Stimulated activated naive CD8-positive, alpha-beta T cell treated with anti-CD3 and anti-CD28 coated beads, Interleukin-15, Interleukin-2, amounts not matched to agents 100 ng/mL and 50 ng/mL, for 24 hours (primary cell): ENCODE data around the gene ITPRIP.
A peak's percentile ranks its signal among the peaks of the same experiment; 100 is the strongest.

Source experiments
- H3K27ac Mint-ChIP-seq: one replicate; pipeline ENCODE4 v1.8.0; 2021; ENCODE audit warnings: mild to moderate bottlenecking, mixed read lengths
- H3K27me3 Mint-ChIP-seq: one replicate; pipeline ENCODE4 v1.8.0; 2021; ENCODE audit warnings: mixed read lengths
- H3K36me3 Mint-ChIP-seq: one replicate; pipeline ENCODE4 v1.8.0; 2021; ENCODE audit warnings: low read depth, mixed read lengths
- H3K4me1 Mint-ChIP-seq: one replicate; pipeline ENCODE4 v1.8.0; 2021; ENCODE audit warnings: low read depth, mixed read lengths
- H3K4me3 Mint-ChIP-seq: one replicate; pipeline ENCODE4 v1.8.0; 2021; ENCODE audit warnings: mild to moderate bottlenecking, mixed read lengths
- H3K9me3 Mint-ChIP-seq: one replicate; pipeline ENCODE4 v1.8.0; 2021; ENCODE audit warnings: mixed read lengths

ITPRIP gene

DNA sequence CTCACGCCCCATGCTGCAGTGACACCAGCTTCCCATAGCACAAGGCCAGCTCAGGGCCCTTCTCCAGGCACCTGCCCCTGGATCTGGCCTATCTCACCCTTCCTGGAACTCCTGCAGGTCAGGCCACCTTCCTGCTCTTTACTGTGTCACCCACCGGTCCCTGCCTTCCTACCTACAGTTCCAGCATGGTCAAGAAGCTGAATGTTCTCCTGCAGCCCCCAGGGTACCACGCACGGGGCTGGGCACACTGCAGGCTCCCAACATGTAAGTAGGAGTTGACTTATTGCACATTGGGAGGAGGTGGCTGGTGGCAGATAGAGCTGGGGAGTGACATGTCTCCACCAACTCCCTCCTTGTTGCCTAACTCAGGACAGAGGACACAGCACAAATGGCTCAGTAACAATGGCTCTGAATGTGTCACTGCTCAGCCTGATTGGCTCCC lies 14.5 kb downstream of the ITPRIP start:
- Mint-ChIP-seq H3K27ac (peak overlapping the region; percentile 86), H3K9me3 (no peaks in the 10 kb centered on the region), H3K4me1 (peaks cover 99% of the 10 kb centered on the region), H3K36me3 (peaks cover 21% of the 10 kb centered on the region), H3K4me3 (peak overlapping the region; percentile 43), H3K27me3 (no peaks in the 10 kb centered on the region)

DNA sequence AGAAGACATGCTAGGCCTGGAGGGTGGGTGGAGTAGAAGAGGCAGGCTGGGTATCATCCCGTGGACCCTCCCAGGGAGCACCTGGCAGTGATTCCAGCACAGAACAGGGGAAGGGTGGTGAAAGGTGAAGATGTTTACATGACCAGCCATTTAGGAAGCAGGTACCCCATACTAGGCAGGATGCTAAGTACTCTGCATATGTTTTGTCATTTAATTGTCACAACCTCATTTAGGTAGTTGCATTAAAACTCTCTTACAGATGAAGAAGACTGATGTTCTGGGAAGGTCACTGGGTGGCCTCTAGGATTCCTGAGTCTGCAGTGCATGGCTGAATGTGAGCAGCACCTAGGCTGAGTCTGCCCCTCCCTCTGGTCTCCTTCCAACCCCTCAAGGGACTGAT lies 15.2 kb downstream of the ITPRIP start:
- peak overlapping the region; percentile 77 for H3K27ac Mint-ChIP-seq
- H3K4me3 Mint-ChIP-seq, result peak overlapping the region; percentile 41
- peaks cover 26% of the 10 kb centered on the region for H3K36me3 Mint-ChIP-seq
- H3K27me3 Mint-ChIP-seq, result no peaks in the 10 kb centered on the region
- H3K4me1 Mint-ChIP-seq, result peaks cover 99% of the 10 kb centered on the region
- H3K9me3 Mint-ChIP-seq, result no peaks in the 10 kb centered on the region

DNA sequence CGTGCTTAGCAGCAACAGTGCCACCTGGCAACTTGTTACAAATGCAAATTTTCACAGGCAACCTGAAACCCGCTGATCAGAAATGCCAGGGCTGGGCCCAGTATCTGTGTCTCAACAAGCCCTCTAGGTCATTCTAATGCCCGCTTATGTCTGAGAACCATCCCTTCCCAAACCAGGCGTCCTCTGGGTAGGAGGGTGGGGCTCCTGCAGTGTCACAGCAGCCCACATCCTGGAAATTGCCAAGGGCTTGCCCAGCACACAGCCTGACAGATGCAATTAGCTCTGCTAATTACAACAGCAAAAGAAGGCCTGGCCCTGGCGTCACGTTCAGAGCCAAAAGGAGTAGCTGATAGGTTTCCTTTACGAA lies 15.9 kb downstream of the ITPRIP start:
- H3K27me3 Mint-ChIP-seq, result no peaks in the 10 kb centered on the region
- H3K4me1 Mint-ChIP-seq, result peaks cover 99% of the 10 kb centered on the region
- H3K36me3 Mint-ChIP-seq, result peaks cover 25% of the 10 kb centered on the region
- peak overlapping the region; percentile 77 for H3K27ac Mint-ChIP-seq
- H3K4me3 Mint-ChIP-seq, result peak overlapping the region; percentile 41
- H3K9me3 Mint-ChIP-seq, result no peaks in the 10 kb centered on the region

DNA sequence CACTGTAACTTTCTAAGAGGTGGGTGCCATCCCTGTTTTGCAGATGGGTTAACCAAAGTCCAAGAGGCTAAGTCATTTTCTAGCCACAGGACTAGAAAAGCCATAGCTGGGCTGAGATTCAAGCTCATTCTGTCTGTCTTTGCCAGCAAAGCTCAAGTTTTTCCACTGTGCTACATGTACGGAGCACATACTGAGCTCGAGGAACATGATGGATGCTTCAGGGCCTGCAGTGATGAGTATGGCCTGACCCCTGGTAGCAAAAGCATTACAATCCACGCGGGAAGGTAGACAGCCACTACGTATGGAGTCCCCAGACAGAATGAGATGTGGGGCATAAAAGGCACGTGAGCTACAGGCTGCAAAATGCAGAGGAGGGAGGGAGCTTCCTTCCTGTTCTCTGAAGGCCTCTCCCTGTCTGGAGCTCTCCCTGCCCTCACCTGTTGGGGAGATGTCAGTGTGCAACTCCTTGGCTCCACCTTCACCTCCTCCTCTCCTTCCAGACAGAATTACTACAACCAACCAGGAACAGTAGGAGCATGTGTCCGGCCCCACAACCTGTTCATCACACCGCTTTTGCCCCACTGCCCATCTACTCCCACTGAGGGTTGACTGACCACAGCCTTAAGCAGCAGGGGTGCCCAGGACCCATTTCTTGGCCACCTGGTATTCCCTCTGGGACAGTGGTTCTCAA lies 16.4 kb downstream of the ITPRIP start:
- peak overlapping the region; percentile 41 for H3K4me3 Mint-ChIP-seq
- peaks cover 97% of the 10 kb centered on the region for H3K4me1 Mint-ChIP-seq
- peaks cover 22% of the 10 kb centered on the region for H3K36me3 Mint-ChIP-seq
- H3K9me3 Mint-ChIP-seq, result no peaks in the 10 kb centered on the region
- H3K27ac Mint-ChIP-seq, result peak overlapping the region; percentile 77
- no peaks in the 10 kb centered on the region for H3K27me3 Mint-ChIP-seq

DNA sequence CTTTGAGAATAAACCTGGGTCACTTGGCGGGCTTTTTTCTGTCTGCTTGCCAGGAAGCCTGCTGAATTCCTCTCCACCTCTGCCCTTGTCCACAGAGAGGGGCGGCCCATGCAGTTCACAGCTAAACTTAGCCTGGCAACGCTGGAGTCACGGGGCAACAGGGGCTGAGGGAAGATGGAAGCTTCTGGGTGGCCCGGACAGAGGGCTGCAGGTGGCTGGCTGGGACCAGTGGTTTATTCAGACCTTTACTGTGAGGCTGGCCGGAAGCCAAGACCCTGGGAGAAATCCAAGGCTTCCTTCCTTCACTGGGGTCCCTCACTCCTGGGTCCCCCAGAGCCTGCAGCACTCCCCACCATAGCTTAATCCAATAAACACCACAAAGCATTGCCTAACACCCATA lies 17.0 kb downstream of the ITPRIP start:
- no peaks in the 10 kb centered on the region for H3K9me3 Mint-ChIP-seq
- H3K36me3 Mint-ChIP-seq, result peaks cover 23% of the 10 kb centered on the region
- H3K4me3 Mint-ChIP-seq, result no peak overlapping the region

DNA sequence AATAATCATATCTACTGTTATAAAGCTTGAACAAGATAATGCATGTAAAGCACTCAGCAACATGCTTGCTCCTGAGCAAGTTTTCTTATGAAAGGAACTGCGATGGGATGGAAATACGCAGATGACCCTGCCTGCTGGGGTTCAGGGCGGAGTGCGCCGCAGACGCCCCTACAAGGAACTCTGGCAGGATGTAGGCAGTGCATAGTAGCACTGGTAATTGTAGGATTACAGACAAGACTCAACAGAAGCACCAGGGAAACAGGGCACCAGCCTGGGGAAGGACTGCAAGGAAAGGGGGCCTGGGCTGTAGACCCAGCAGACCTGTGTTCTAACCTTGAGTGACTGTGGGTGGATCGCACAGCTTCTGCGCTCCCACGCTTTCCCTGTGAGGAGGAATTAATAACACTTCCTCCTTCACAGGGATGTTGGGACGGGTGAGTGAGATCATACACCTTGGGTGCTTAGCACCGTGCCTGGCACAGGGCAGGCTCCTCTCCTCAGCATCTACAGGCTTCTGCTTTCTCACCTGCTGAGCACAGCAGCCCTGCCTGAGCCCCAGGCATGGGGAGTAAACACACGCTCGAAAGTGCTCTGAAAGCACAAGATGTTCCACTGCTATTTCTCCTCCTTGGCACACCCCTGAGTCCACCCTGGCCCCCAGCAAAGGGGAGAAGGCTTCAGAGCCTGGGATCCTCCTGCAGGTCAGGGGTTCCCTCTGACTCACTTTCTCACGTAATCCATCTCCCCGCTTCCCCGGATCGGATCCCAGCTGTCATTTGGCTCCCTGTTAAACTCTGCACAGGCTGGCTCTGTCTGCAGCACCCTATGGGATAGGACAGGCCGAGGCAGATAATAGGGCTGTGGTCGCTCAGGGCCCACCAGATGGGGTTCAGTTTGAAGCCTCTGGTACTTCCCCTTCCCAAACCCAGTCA lies 19.2 kb downstream of the ITPRIP start:
- peaks cover 27% of the 10 kb centered on the region for H3K36me3 Mint-ChIP-seq
- H3K27ac Mint-ChIP-seq, result peak overlapping the region; percentile 45
- no peaks in the 10 kb centered on the region for H3K27me3 Mint-ChIP-seq
- H3K4me3 Mint-ChIP-seq, result no peak overlapping the region
- no peaks in the 10 kb centered on the region for H3K9me3 Mint-ChIP-seq
- peaks cover 69% of the 10 kb centered on the region for H3K4me1 Mint-ChIP-seq

More for the DNA sequence above, 17.0 kb downstream of the ITPRIP start:
- H3K27me3 Mint-ChIP-seq, result no peaks in the 10 kb centered on the region
- peaks cover 91% of the 10 kb centered on the region for H3K4me1 Mint-ChIP-seq
- no peak overlapping the region for H3K27ac Mint-ChIP-seq

DNA sequence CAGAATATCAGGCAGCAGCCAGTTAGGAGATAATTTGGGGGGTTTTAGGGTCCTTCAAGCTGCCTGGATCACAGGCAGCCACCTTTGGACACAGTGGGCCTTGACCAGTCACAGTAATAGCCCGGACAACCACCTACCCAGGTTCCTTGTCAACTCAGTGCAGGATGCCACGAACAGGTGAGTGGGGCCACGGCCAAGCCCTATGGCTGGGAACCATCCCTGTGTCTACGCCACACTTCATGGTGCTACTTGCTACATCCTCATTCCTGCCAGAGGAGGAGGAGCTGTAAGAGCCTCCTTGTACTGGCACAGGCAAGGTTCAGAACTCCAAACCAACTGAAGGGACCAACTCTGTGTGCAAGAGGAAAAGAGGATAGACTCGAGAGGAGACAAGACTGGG lies 19.9 kb downstream of the ITPRIP start:
- H3K36me3 Mint-ChIP-seq, result peaks cover 34% of the 10 kb centered on the region
- H3K4me3 Mint-ChIP-seq, result no peak overlapping the region
- peaks cover 62% of the 10 kb centered on the region for H3K4me1 Mint-ChIP-seq
- peak overlapping the region; percentile 45 for H3K27ac Mint-ChIP-seq
- H3K9me3 Mint-ChIP-seq, result no peaks in the 10 kb centered on the region
- no peaks in the 10 kb centered on the region for H3K27me3 Mint-ChIP-seq

DNA sequence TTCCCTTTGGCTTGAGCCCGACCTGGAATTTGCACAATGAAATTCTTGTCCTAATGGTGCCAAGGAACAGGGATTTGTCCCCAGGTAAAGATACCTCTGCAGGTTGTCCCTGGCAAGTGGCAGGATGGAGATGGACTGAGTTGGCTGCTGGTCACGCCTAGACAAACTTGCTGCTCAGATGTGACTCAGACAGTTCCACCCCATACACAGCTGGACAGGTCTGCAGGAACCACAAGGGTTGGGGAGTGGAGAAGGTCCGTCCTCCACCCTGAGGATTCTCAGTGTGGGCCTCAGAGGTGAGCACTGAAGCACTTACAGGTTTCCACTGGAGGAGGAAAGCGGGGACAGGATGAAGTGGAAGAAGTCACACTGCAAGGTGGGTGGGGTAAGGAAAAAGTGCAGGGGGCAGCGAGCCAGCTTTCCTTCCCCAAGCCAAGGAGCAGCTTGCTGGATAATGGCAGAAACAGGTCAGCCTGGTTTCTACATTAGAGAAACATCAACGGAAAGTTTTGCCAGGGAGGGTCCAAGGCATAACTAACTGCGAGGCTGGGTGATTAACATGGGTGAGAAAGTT lies 20.5 kb downstream of the ITPRIP start:
- peaks cover 39% of the 10 kb centered on the region for H3K36me3 Mint-ChIP-seq
- no peaks in the 10 kb centered on the region for H3K9me3 Mint-ChIP-seq
- no peak overlapping the region for H3K4me3 Mint-ChIP-seq
- no peaks in the 10 kb centered on the region for H3K27me3 Mint-ChIP-seq
- peaks cover 57% of the 10 kb centered on the region for H3K4me1 Mint-ChIP-seq
- no peak overlapping the region for H3K27ac Mint-ChIP-seq

DNA sequence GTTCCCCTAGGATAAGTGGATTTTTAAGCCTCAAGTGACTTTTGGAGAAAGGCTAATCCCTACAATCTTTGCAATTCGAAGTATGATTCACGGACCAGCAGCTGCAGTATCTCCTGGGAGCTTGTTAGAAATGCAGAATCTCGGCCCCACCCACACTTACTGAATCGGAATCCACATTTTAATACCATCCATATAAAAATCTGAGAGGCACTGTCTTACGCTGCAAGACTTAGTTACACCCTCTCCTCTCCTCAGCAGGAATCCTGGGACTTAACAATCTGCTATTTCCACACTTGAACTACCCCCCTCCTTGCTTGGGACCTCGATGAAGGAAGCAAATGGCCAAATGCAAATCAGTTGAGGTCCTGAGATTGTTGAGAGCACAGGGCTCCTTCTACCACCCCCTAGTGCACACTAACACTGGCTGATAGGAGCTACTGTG lies 21.0 kb downstream of the ITPRIP start:
- Mint-ChIP-seq H3K36me3 (peaks cover 45% of the 10 kb centered on the region), H3K27me3 (no peaks in the 10 kb centered on the region), H3K4me1 (peaks cover 54% of the 10 kb centered on the region), H3K9me3 (no peaks in the 10 kb centered on the region), H3K4me3 (no peak overlapping the region), H3K27ac (no peak overlapping the region)

DNA sequence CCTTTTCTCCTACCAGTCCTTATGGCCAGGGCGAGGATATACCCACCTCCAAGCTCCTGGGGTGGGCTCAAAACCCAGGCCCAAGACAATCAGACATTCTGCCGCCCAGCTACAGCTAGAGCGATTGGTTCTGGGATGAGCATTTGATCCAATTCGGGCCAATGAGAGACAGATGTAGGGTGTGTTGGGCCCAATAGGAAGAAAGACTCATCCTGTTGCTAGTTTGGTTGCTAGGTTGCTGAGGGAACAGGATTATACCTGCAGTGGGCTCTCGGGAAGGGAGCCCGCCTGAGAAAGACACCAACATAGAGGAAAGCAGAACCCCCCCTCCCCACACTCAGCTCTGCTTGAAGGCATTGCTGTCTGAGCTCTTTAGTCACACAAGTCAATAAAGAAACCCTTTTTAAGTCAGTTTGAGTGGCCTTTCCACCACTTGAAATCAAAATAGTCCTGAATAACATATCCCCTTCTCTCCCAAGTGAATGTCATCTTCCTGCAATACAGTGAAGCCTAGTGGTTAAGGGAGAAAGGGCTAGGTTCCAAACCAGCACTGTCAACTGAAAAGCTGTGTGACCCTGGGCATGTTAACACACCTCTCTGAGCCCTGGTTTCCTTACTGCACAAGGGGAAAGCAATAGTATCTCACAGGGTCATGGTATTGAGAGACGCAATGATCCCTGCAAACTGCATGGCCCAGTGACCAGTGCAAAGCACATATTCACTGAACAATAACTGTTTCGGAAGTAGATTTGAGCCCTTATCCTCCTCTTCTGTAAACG lies 21.8 kb downstream of the ITPRIP start:
- Mint-ChIP-seq H3K27me3 (no peaks in the 10 kb centered on the region), H3K9me3 (no peaks in the 10 kb centered on the region), H3K36me3 (peaks cover 50% of the 10 kb centered on the region), H3K27ac (peak overlapping the region; percentile 11), H3K4me3 (no peak overlapping the region), H3K4me1 (peaks cover 47% of the 10 kb centered on the region)

DNA sequence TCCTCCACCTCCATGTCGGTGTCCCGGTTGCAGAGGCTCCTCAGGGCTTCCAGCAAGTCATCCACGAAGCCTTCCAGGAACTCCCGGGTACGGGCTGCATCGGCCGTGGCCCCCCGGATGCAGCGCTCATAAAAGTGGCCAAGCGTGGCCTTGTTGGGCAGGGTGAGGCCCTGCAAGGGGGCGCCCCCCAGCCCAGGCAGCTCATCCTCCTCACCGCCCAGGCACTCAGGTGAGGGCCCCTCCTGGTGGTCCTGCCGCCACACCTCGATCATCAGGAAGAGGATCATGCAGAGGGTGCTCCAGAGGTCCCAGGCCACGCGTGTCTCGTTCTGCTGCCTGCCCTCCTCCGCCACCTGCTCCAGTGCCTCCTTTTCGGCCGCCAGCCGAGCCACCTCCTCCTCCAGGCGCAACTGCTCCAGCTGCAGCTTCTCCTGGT lies 22.8 kb downstream of the ITPRIP start:
- Mint-ChIP-seq H3K9me3 (no peaks in the 10 kb centered on the region), H3K27me3 (no peaks in the 10 kb centered on the region), H3K4me1 (peaks cover 45% of the 10 kb centered on the region), H3K4me3 (no peak overlapping the region), H3K36me3 (peaks cover 56% of the 10 kb centered on the region), H3K27ac (no peak overlapping the region)

DNA sequence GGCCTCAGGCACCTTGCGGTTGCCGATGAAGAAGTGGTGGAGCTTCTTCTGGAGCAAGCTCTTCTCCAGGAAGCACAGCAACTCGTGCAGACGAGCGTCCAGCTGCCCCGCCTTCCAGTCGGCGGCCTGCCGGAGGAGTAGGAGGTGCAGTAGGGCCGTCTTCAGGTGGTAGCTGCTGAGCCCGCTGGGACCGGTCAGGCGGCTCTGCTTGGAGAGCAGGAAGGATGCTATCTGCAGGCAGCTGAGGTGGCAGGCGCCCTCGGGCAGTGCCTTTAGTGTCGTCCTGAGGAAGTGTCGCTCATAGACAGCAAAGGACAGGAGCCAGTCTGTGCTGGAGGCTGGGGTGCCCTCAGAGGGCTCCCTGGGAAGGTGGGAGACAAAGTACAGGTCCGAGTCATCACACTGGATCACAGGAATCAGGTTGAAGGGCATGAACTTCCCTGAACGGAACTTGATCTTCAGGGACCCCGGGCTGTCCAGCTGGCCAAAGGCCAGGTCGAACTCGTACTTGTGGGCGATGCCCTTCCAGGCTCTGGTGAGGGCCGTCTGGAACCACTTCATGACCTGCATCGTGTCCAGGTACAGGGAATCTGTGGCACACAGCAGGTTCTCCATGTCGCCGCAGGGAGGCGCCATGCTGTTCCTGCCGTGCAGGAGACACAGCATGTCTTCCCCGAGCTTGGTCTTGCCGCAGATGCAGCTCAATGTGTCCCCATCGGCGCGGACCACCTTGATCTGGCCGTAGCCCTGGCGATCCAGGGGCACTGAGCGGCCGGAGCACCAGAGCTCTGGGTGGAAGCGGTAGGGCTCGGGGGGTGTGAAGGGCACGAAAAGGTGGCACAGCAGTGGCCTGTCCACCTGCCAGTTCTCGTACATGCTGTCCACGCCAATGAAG lies 23.4 kb downstream of the ITPRIP start:
- Mint-ChIP-seq H3K4me3 (no peak overlapping the region), H3K36me3 (peaks cover 62% of the 10 kb centered on the region)

DNA sequence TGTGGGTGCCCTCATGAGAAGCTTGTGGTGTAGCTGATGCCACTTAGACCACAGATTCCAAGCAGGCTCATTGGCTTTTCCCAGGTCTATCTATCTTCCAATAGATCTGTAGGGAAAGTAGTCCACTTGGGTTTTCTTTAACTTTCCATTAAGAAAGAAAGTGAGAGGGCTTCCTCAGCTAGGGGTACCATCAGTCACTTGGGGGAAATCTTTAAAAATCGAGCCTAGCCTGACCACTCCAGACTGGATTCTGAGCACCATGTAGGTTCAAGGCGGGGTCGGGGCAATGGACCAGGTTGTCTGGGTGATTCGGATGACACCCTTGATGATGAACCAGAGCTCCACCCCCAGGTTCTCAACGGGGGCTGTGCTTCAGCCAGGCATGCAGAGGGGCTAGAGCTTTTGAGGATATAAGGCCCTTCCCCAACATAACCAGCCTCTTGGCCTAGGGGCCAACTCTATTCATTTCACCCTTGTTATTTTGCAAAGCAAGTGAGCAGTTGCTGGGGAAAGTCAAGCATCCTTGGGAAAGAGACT lies 27.0 kb downstream of the ITPRIP start:
- H3K9me3 Mint-ChIP-seq, result no peaks in the 10 kb centered on the region
- peaks cover 53% of the 10 kb centered on the region for H3K4me1 Mint-ChIP-seq
- H3K27ac Mint-ChIP-seq, result no peak overlapping the region
- peaks cover 49% of the 10 kb centered on the region for H3K36me3 Mint-ChIP-seq
- H3K27me3 Mint-ChIP-seq, result no peaks in the 10 kb centered on the region
- no peak overlapping the region for H3K4me3 Mint-ChIP-seq

More for the DNA sequence above, 23.4 kb downstream of the ITPRIP start:
- Mint-ChIP-seq H3K27me3 (no peaks in the 10 kb centered on the region), H3K4me1 (peaks cover 45% of the 10 kb centered on the region), H3K27ac (no peak overlapping the region), H3K9me3 (no peaks in the 10 kb centered on the region)
